ENCODE measurements around the gene PRDX2.
A peak's percentile ranks its signal among the peaks of the same experiment; 100 is the strongest.

Gene PRDX2

GRCh38 chr19:12779162-12779993, 22.2 kb downstream of the PRDX2 start:
- peak; percentile 23 for DNase-seq

DNA sequence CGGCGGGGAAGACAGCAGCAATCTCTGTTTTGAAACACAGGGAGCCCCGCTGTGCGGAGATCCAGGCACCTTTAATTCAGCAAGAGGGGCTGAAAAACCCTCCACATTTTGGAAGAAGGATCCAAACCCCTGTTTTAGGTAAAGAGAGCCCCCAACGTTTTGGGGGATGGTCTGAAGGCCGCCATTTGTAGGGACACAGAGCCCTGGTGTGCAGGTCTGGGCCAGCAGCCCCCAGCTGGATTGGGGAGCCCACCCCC, 22.8 kb downstream of the PRDX2 start:
- no peak for DNase-seq

GRCh38 chr19:12778017-12778904, 23.3 kb downstream of the PRDX2 start:
- peak; percentile 9 for DNase-seq

DNA sequence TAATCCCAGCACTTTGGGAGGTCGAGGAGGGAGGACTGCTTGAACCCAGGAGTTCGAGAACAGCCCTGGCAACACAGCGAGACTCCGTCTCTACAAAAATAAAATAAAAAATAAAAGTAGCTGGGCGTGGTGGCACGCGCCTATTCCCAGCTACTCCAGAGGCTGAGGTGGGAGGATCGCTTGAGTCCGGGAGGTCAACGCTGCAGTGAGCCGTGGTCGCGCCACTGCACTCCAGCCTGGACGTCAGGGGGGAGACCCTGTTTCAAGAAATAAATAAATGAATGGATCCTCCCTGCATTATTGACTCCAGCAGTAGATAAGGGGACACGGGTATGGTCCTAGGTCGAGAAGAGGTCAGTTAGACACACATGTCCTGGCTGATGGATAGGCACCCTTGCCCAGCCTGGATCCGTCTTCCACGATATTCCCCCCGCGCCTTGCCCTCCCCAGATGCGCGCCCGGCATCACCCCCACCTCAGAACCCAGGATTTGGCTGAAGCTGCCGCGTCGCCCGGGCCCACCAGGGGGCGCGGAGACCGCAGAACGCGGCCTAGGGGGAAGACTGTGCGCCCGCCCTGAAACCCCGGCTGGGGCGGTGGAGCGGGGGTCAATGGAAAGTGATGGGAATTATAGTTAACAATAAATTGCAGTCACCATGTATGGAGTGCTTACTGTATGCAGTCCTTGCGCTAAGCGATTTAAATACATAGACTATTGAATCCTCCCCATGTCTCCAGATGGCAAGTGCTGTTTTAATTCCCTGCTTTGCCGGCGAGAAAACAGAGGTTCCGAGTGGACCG, 24.2 kb downstream of the PRDX2 start:
- DNase-seq: peak; percentile 73

- DNase-seq: no peak
Measured at GRCh38 chr19:12774588-12775555, 26.7 kb downstream of the PRDX2 start, which contains the start of gene HOOK2. Gene HOOK2, minus strand, starts transcription at chr19:12775552. Its CDS starts 103 bp downstream, at chr19:12775449.

- no peak for DNase-seq
Measured at GRCh38 chr19:12773571-12773970, 28.0 kb downstream of the PRDX2 start.

DNA sequence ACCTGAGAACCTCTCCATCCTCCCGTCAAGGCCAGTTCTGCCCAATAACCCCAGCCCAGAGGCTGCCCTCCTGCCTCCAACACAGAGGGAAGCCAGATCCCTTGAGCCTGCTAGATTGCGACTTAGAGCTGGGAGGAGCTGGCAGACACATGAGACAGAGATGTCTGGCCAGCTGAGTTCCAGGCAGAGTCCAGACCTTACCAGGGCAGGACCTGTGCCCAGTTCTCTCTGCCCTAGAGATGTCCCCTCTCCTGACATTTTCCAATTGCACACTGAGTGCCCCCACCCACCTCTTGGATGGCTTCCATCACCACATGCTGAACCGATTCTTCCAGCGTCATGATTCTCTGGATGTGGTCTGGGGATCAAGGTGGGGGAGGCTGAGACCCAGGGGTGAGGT, 29.3 kb downstream of the PRDX2 start:
- DNase-seq: no peak

- no peak for DNase-seq
Measured at GRCh38 chr19:12770922-12771321, 30.7 kb downstream of the PRDX2 start.

DNA sequence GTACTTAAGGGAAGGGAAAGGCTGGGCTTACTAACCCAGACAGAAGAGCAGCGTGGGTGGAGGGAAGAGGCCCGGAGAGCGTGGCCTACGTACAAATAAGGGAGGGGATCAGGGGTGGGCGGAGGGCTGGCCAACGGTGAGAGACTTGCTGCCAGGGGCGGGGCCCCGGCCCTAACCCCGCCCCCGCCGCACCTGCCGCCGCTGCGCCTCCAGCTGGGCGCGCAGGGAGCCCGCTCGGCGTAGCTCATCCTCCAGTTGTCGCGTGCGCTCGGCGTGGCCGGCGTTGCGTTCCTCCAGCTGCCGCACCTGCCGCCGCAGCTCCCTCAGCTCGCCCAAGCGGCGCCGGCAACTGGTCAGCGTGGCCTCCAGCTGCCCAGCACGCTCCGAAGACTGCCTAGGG, 31.9 kb downstream of the PRDX2 start:
- DNase-seq: no peak

GRCh38 chr19:12767666-12768065, 33.9 kb downstream of the PRDX2 start:
- no peak for DNase-seq

DNA sequence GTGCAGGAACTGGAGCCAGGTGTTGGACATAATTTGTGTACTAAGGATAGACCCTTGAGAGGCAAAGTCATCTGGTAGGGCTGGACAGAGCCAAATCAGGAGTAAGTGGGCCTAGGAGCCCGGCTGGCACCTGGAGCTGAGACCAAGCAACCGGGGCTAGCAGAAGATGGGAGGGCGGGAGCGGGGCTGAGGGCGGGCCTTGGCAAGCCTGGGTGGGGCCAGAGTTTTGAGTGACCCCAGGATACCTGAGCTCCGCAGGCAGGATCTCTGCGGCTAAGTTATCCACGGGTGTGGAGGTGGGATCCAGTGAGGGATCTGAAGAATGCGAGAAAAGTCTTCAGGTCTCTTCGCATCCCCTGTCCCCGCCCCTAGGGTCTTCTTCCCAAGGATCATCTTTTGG, 34.5 kb downstream of the PRDX2 start:
- DNase-seq: no peak

- DNase-seq: peak; percentile 80
Measured at GRCh38 chr19:12766051-12766521, 35.5 kb downstream of the PRDX2 start.

GRCh38 chr19:12764698-12765097, 36.9 kb downstream of the PRDX2 start:
- no peak for DNase-seq

- DNase-seq: no peak
Measured at GRCh38 chr19:12763100-12763499, 38.5 kb downstream of the PRDX2 start.

DNA sequence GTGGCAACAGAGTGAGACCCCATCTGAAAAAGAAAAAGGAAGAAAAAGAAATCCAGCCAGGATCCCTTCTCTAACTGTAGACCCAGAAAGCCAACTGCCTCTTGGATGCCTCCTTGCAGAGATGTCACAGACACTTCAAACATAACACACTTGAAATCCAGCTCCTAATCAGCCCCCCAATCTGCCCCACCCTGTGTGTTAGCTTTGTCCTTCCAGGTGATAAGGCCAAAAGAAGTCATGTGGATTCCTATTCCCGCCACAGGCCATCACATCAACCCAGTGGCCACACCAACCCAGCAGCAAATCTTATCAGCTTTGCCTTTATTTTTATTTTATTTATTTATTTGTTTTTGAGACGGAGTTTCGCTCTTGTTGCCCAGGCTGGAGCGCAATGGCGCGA, 41.9 kb downstream of the PRDX2 start:
- no peak for DNase-seq

- DNase-seq: no peak
Measured at GRCh38 chr19:12757544-12758274, 43.9 kb downstream of the PRDX2 start.

GRCh38 chr19:12756150-12756883, 45.3 kb downstream of the PRDX2 start:
- DNase-seq: no peak

DNA sequence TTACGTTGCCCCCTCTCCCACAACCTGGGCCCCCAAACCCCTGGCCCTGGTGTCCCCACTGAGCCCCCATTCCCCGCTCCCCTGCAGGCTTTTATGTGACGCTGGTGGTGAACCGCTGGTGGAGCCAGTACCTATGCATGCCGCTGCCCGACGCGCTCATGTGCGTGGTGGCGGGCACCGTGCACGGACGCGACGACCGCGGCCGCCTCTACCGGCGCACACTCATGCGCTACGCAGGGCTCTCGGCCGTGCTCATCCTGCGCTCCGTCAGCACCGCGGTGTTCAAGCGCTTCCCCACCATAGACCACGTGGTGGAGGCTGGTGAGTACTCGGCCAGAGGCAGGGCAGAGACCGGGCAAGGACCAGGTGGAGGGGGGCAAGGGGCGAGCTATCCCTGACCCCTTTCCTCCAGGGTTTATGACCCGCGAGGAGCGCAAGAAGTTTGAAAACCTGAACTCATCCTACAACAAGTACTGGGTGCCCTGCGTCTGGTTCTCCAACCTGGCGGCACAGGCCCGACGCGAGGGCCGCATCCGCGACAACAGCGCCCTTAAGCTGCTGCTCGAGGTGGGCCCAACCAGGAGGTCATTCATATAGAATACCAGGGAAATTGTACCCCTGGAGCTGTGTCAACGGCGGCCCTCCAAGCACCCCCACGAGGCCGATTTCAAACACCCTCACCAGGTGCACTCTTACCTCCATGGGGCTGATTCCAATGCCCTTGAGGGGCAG, 47.0 kb downstream of the PRDX2 start:
- no peak for DNase-seq

- DNase-seq: no peak
Measured at GRCh38 chr19:12752056-12752781, 49.4 kb downstream of the PRDX2 start.
